SK-N-SH (cell line): ENCODE measurements around the gene MTUS2. TPM values are rescaled to one million over a fixed set of nuclear protein-coding genes. Genes with fewer than 3 reads are reported as not detected.
"Not testable (repeated sequence)": the region's sequence is repeated elsewhere in the genome, so short reads cannot be mapped to it uniquely, and the experiment has no call there.

Experiments used
- CTCF ChIA-PET: fragments of 300-600, 350-600 bp; formaldehyde crosslinking; extraction: SDS; loops from one replicate; lab custom pipeline; 2021; lab: Yijun Ruan, JAX
- POLR2A ChIA-PET: fragments of 350-600 bp; sonication (Branson Sonifier 250); formaldehyde crosslinking; extraction: SDS; loops from one replicate; lab custom pipeline; 2020; ENCODE audit warnings: antibody characterized with exemption, inconsistent platforms; lab: Yijun Ruan, JAX
- DNase-seq: peaks from one replicate; pipeline ENCODE4 v3.0.0; 2012
- H2AFZ ChIP-seq: fragments of 200-600 bp; sonication (generic); 2 replicates; pipeline ENCODE4 v1.8.1; 2016; ENCODE audit warnings: antibody characterized with exemption, mild to moderate bottlenecking, low read depth
- H3F3A ChIP-seq: fragments of 200-600 bp; sonication (generic); replicated peaks from 2 replicates; pipeline ENCODE3; 2016; ENCODE audit warnings: antibody characterized with exemption, mild to moderate bottlenecking; ENCODE audit not compliant: insufficient read depth
- H3K27ac ChIP-seq, 2 experiments: fragments of 200-500 bp in 1 of 2; fragments of 200-600 bp in 1 of 2; sonication (Bioruptor generic) in 1 of 2; sonication (generic), shearing (Covaris generic) in 1 of 2; 2 replicates each; pipeline versions ENCODE4 v1.5.1 to v1.6.1; 2014 to 2016; ENCODE audit warnings: low read depth in 2 of 2, inconsistent platforms in 1 of 2, low read length in 1 of 2, mild to moderate bottlenecking in 1 of 2, mixed read lengths in 1 of 2
- H3K27me3 ChIP-seq: fragments of 200-600 bp; sonication (generic), shearing (Covaris generic); 2 replicates; pipeline ENCODE4 v1.6.1; 2016; ENCODE audit warnings: mixed run types; ENCODE audit not compliant: insufficient read depth
- H3K36me3 ChIP-seq, 2 experiments: fragments of 200-500 bp in 1 of 2; fragments of 200-600 bp in 1 of 2; sonication (Bioruptor generic) in 1 of 2; sonication (generic) in 1 of 2; replicated peaks in 1 of 2; 2 replicates each; pipeline versions ENCODE3 to v1.5.1; 2014 to 2016; ENCODE audit warnings: low read length in 1 of 2, mild to moderate bottlenecking in 1 of 2; ENCODE audit not compliant: insufficient read depth in 2 of 2, control insufficient read depth in 1 of 2
- H3K4me1 ChIP-seq, 2 experiments: fragments of 200-500 bp in 1 of 2; fragments of 200-600 bp in 1 of 2; sonication (Bioruptor generic) in 1 of 2; sonication (generic), shearing (Covaris generic) in 1 of 2; 2 replicates each; pipeline versions ENCODE4 v1.5.1 to v1.6.1; 2014 to 2016; ENCODE audit warnings: low read depth in 1 of 2, low read length in 1 of 2, mixed run types in 1 of 2; ENCODE audit not compliant: insufficient read depth in 2 of 2, control insufficient read depth in 1 of 2
- H3K4me2 ChIP-seq: fragments of 200-600 bp; sonication (generic), shearing (Covaris generic); 2 replicates; pipeline ENCODE4 v1.6.1; 2017; ENCODE audit warnings: mixed run types
- H3K4me3 ChIP-seq, 2 experiments: fragments of 200-500 bp in 1 of 2; fragments of 200-600 bp in 1 of 2; sonication (Bioruptor generic) in 1 of 2; sonication (generic), shearing (Covaris generic) in 1 of 2; 2 replicates each; pipeline versions ENCODE4 v1.5.1 to v1.8.1; 2014 to 2016; ENCODE audit warnings: low read depth in 2 of 2, inconsistent platforms in 1 of 2, low read length in 1 of 2, mild to moderate bottlenecking in 1 of 2, mixed read lengths in 1 of 2, moderate library complexity in 1 of 2
- H3K79me2 ChIP-seq: fragments of 200-600 bp; sonication (generic); 2 replicates; pipeline ENCODE4 v1.8.1; 2017; ENCODE audit warnings: mild to moderate bottlenecking; ENCODE audit not compliant: insufficient read depth
- H3K9ac ChIP-seq: fragments of 200-600 bp; sonication (generic); 2 replicates; pipeline ENCODE4 v1.6.1; 2017; ENCODE audit warnings: mixed run types
- H3K9me2 ChIP-seq: fragments of 200-600 bp; sonication (generic); 2 replicates; pipeline ENCODE4 v1.6.1; 2017; ENCODE audit warnings: mixed run types
- H3K9me3 ChIP-seq: fragments of 200-600 bp; sonication (generic); 2 replicates; pipeline ENCODE4 v1.6.1; 2017; ENCODE audit warnings: mixed run types, mild to moderate bottlenecking, moderate library complexity
- H4K20me1 ChIP-seq: fragments of 200-600 bp; sonication (generic); 2 replicates; pipeline ENCODE4 v1.6.1; 2017; ENCODE audit warnings: mild to moderate bottlenecking, mixed run types; ENCODE audit not compliant: insufficient read depth
- EZH2phosphoT487 ChIP-seq: fragments of 200-600 bp; sonication (generic); IDR thresholded peaks from 2 replicates; pipeline ENCODE4 v1.6.1; 2017; ENCODE audit warnings: low read depth, mixed run types, mild to moderate bottlenecking, antibody characterized with exemption, moderate library complexity, borderline replicate concordance
- FOSL2 ChIP-seq: IDR thresholded peaks from 2 replicates; pipeline ENCODE4 v1.4.0; 2012; ENCODE audit warnings: low read depth, mild to moderate bottlenecking, moderate library complexity, borderline replicate concordance
- FOXJ3 ChIP-seq: sonication (generic); formaldehyde crosslinking; IDR thresholded peaks from 2 replicates; pipeline ENCODE4 v1.5.1; 2020; ENCODE audit warnings: mild to moderate bottlenecking, missing genetic modification reagents
- GABPA ChIP-seq: IDR thresholded peaks from 2 replicates; pipeline ENCODE4 v1.4.0; 2012; ENCODE audit warnings: low read depth, mild to moderate bottlenecking
- JUND ChIP-seq: IDR thresholded peaks from 2 replicates; pipeline ENCODE4 v1.4.0; 2012
- MEF2A ChIP-seq: IDR thresholded peaks from 2 replicates; pipeline ENCODE4 v1.4.0; 2012; ENCODE audit warnings: low read depth, borderline replicate concordance
- NRF1 ChIP-seq: IDR thresholded peaks from 2 replicates; pipeline ENCODE4 v1.6.1; 2012; ENCODE audit warnings: low read depth, mild to moderate bottlenecking, low read length
- POLR2AphosphoS5 ChIP-seq: IDR thresholded peaks from 2 replicates; pipeline ENCODE4 v1.6.1; 2012; ENCODE audit warnings: low read depth, low read length
- RCOR1 ChIP-seq: fragments of 150-350 bp; IDR thresholded peaks from 2 replicates; pipeline ENCODE4 v1.6.1; 2017; ENCODE audit warnings: antibody characterized with exemption, low read length
- RXRA ChIP-seq: IDR thresholded peaks from 2 replicates; pipeline ENCODE4 v1.4.0; 2012; ENCODE audit warnings: low read depth, mild to moderate bottlenecking, borderline replicate concordance
- SIN3A ChIP-seq: IDR thresholded peaks from 2 replicates; pipeline ENCODE4 v1.6.1; 2012; ENCODE audit warnings: low read depth, mild to moderate bottlenecking, low read length, moderate library complexity, borderline replicate concordance
- TCF12 ChIP-seq: IDR thresholded peaks from 2 replicates; pipeline ENCODE4 v1.4.0; 2012
- TEAD4 ChIP-seq: IDR thresholded peaks from 2 replicates; pipeline ENCODE4 v1.4.0; 2012; ENCODE audit warnings: mild to moderate bottlenecking, borderline replicate concordance; ENCODE audit not compliant: insufficient read depth
- USF1 ChIP-seq: IDR thresholded peaks from 2 replicates; pipeline ENCODE4 v1.4.0; 2012; ENCODE audit warnings: low read depth, borderline replicate concordance
- YY1 ChIP-seq: IDR thresholded peaks from 2 replicates; pipeline ENCODE4 v1.4.0; 2012; ENCODE audit warnings: low read depth, mild to moderate bottlenecking
- WGBS: methylation state at CpG from one replicate; pipeline ENCODE4 v1.1.6; 2017; ENCODE audit warnings: low lambda C conversion rate; 5-methylcytosine and 5-hydroxymethylcytosine counted together
- polyA plus RNA-seq, 3 experiments: library from polyadenylated mRNA; depleted of rRNA; stranded (reverse); fragments of >200 nt; gene quantifications; 2 replicates each; pipeline ENCODE4 v1.2.3, GENCODE V29; 2012
- TF ChIP-seq, protein P1 (sequence below): fragments of 150-350 bp; IDR thresholded peaks from 2 replicates; pipeline ENCODE4 v1.6.1; 2016; ENCODE audit warnings: mild to moderate bottlenecking, low read depth, low read length
- TF ChIP-seq, protein P2 (sequence below): IDR thresholded peaks from 2 replicates; pipeline ENCODE4 v1.4.0; 2012; ENCODE audit warnings: low read depth
- TF ChIP-seq, protein P3 (sequence below): IDR thresholded peaks from 2 replicates; pipeline ENCODE4 v1.4.0; 2012; ENCODE audit warnings: low read depth, borderline replicate concordance

The MTUS2 gene
- polyA plus RNA-seq, 1 of the 3 experiments (the other 2 are of a cell fraction), result 1.7 TPM

DNA sequence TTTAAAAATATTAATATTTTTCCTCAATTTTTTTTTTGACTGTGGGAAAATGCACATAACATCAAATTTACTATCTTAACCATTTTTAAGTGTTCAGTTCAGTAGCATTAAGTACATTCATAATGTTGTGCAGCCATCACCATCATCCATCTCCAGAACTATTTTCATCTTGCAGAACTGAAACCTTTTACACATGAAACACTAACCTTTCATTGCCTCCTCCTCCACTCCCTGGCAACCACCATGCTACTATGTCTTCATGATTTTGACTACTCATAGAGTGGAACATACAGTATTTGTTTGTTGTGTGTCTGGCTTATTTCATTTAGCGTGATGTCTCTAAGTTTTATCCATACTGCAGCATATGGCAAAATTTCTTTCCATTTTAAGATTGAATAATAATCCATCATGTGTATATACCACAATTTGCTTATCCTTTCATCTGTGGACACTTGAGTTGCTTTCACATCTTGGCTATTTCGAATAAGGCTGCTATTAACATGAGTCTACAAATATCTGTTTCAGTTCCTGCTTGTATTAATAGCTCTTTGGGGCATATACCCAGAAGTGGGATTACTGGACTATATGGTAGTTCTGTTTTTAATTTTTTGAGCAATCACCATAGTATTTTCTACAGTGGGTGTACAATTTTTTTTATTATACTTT lies 376.4 kb downstream of the MTUS2 start:
- Histone ChIP-seq H2AFZ (no peak overlapping the region), H3K9me3 (no peaks in the 10 kb centered on the region), H3K4me1 (no peaks in the 10 kb centered on the region), H3K9ac (no peak overlapping the region), H3F3A (no peaks in the 10 kb centered on the region), H3K27me3 (no peaks in the 10 kb centered on the region), H3K27ac (no peak overlapping the region), H4K20me1 (no peaks in the 10 kb centered on the region), H3K4me2 (no peak overlapping the region), H3K4me3 (no peak overlapping the region), H3K79me2 (no peaks in the 10 kb centered on the region), H3K9me2 (no peaks in the 10 kb centered on the region)
- WGBS, result 6% methylated on average over 2 of the region's 2 CpGs
- DNase-seq, result no peak
- POLR2A ChIA-PET, result no interaction called here
- CTCF ChIA-PET, result no interaction called here
- TF ChIP-seq SIN3A (no peak), NRF1 (no peak), JUND (no peak), YY1 (no peak), TEAD4 (no peak), RXRA (no peak), FOSL2 (no peak), TCF12 (no peak), GABPA (no peak), POLR2AphosphoS5 (no peak), FOXJ3 (CRISPR knock-in tag) (no peak), USF1 (no peak), RCOR1 (no peak), EZH2phosphoT487 (no peak), MEF2A (no peak)
- TF ChIP-seq, protein P1, sequence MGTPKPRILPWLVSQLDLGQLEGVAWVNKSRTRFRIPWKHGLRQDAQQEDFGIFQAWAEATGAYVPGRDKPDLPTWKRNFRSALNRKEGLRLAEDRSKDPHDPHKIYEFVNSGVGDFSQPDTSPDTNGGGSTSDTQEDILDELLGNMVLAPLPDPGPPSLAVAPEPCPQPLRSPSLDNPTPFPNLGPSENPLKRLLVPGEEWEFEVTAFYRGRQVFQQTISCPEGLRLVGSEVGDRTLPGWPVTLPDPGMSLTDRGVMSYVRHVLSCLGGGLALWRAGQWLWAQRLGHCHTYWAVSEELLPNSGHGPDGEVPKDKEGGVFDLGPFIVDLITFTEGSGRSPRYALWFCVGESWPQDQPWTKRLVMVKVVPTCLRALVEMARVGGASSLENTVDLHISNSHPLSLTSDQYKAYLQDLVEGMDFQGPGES, result no peak
- TF ChIP-seq, protein P2, sequence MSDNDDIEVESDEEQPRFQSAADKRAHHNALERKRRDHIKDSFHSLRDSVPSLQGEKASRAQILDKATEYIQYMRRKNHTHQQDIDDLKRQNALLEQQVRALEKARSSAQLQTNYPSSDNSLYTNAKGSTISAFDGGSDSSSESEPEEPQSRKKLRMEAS, result no peak
- TF ChIP-seq, protein P3, sequence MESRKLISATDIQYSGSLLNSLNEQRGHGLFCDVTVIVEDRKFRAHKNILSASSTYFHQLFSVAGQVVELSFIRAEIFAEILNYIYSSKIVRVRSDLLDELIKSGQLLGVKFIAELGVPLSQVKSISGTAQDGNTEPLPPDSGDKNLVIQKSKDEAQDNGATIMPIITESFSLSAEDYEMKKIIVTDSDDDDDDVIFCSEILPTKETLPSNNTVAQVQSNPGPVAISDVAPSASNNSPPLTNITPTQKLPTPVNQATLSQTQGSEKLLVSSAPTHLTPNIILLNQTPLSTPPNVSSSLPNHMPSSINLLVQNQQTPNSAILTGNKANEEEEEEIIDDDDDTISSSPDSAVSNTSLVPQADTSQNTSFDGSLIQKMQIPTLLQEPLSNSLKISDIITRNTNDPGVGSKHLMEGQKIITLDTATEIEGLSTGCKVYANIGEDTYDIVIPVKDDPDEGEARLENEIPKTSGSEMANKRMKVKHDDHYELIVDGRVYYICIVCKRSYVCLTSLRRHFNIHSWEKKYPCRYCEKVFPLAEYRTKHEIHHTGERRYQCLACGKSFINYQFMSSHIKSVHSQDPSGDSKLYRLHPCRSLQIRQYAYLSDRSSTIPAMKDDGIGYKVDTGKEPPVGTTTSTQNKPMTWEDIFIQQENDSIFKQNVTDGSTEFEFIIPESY, result no peak
- TF ChIP-seq, all 33 proteins: peak for 0
- H3K36me3 ChIP-seq, result no peaks in the 10 kb centered on the region

- H3F3A ChIP-seq, H3K36me3 ChIP-seq, CTCF ChIA-PET, H2AFZ ChIP-seq, H3K9me3 ChIP-seq, H3K9ac ChIP-seq, H3K4me3 ChIP-seq, POLR2A ChIA-PET, H3K4me2 ChIP-seq, H3K9me2 ChIP-seq, H4K20me1 ChIP-seq, H3K27ac ChIP-seq, H3K79me2 ChIP-seq, H3K27me3 ChIP-seq, DNase-seq, H3K4me1 ChIP-seq: not testable (repeated sequence)
- 25% methylated on average over 6 of the region's 6 CpGs for WGBS
These were observed 382.6 kb downstream of the MTUS2 start for GRCh38 chr13:29202753-29203152.
